GM21447 (cell line): ENCODE results near the gene MACO1.

ENCODE experiments used
- ATAC-seq: cut with Tn5 transposase; IDR thresholded peaks from one replicate; pipeline ENCODE4 v1.9.1; 2021; ENCODE audit not compliant: unreplicated experiment

Gene MACO1

GRCh38 chr1:25541889-25542658, 111.4 kb downstream of the MACO1 start:
- ATAC-seq, result no peak

GRCh38 chr1:25543005-25543424, 112.3 kb downstream of the MACO1 start:
- no peak for ATAC-seq

- peak; percentile 60 for ATAC-seq
Observed at GRCh38 chr1:25543425-25544242, 112.9 kb downstream of the MACO1 start, which contains the start of gene LDLRAP1. LDLRAP1 (plus strand) TSS chr1:25543606; CDS start chr1:25543699, 93 bp downstream.

GRCh38 chr1:25544243-25544764, 113.6 kb downstream of the MACO1 start:
- ATAC-seq, result no peak

- no peak for ATAC-seq
Observed at GRCh38 chr1:25544819-25545218, 114.1 kb downstream of the MACO1 start.

GRCh38 chr1:25545767-25546166, 115.1 kb downstream of the MACO1 start:
- no peak for ATAC-seq

- ATAC-seq, result no peak
Observed at GRCh38 chr1:25546193-25546592, 115.5 kb downstream of the MACO1 start.

- no peak for ATAC-seq
Observed at GRCh38 chr1:25548601-25549000, 117.9 kb downstream of the MACO1 start.

- ATAC-seq, result peak; percentile 88
Observed at GRCh38 chr1:25549273-25550154, 118.8 kb downstream of the MACO1 start.
